OCI-LY1 (cell line): ENCODE results near the gene MCUB.

Source experiments
- EZH2 ChIP-seq: fragments of 200-600 bp; sonication (generic), shearing (Covaris generic); IDR thresholded peaks from 2 replicates; pipeline ENCODE4 v1.8.0; 2017; ENCODE audit warnings: borderline replicate concordance, mixed run types, mild to moderate bottlenecking, antibody characterized with exemption, low read length, moderate library complexity, mixed read lengths
- TF ChIP-seq, protein P1 (sequence below): fragments of 200-600 bp; sonication (generic), shearing (Covaris generic); IDR thresholded peaks from 2 replicates; pipeline ENCODE4 v1.5.1; 2017; ENCODE audit warnings: mild to moderate bottlenecking, antibody characterized with exemption, low read length, moderate library complexity, mixed read lengths

DNA sequence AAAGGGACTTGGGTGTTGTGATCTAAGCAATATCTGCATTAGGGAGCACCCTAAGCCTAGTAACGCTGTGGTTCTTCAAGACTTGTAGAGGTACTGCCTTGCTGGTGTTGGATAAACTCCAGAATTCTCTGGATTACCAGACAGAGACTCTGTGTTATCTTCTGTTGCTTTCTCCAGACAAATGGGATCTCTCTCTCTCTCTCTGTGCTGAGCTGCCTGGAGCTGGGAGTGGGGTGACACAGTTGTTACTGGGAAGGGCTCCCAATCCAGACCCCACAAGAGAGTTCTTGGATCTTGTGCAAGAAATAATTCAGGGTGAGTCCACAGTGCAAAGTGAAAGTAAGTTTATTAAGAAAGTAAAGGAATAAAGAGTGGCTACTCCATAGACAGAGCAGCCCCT, 48.8 kb downstream of the MCUB start:
- TF ChIP-seq, protein P1, sequence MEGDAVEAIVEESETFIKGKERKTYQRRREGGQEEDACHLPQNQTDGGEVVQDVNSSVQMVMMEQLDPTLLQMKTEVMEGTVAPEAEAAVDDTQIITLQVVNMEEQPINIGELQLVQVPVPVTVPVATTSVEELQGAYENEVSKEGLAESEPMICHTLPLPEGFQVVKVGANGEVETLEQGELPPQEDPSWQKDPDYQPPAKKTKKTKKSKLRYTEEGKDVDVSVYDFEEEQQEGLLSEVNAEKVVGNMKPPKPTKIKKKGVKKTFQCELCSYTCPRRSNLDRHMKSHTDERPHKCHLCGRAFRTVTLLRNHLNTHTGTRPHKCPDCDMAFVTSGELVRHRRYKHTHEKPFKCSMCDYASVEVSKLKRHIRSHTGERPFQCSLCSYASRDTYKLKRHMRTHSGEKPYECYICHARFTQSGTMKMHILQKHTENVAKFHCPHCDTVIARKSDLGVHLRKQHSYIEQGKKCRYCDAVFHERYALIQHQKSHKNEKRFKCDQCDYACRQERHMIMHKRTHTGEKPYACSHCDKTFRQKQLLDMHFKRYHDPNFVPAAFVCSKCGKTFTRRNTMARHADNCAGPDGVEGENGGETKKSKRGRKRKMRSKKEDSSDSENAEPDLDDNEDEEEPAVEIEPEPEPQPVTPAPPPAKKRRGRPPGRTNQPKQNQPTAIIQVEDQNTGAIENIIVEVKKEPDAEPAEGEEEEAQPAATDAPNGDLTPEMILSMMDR = no peak
- no peak for TF ChIP-seq EZH2
